Naive B cell (primary cell): ENCODE data around the gene RPTOR. TPM values are rescaled to one million over a fixed set of nuclear protein-coding genes. Genes with fewer than 3 reads are reported as not detected.

Experiments
- polyA plus RNA-seq, 6 donors: library from polyadenylated mRNA; unstranded; fragments of 300-500 nt; fragmentation: Illumina TruSeq; gene quantifications; one replicate each; pipeline ENCODE4 v1.2.3, GENCODE V29; 2021; ENCODE audit warnings: low read depth in 6 of 6

RPTOR gene
- polyA plus RNA-seq, 6 donors from 2014 or later, result 5.5 to 13.9 (median 9.0) TPM

Other genes starting within 250 kb of the RPTOR start
- 10 to 100 TPM; 16.4 to 35.2 (median 20.7) TPM for gene ENDOV, start 129.7 kb upstream of the RPTOR start, polyA plus RNA-seq
- not detected for gene NPTX1, start 68.2 kb upstream of the RPTOR start, polyA plus RNA-seq